GM23248 (cell line): ENCODE data around the gene GRAP2.

Experiments used
- EZH2 ChIP-seq: fragments of 200-600 bp; sonication (generic); IDR thresholded peaks from 2 replicates; pipeline ENCODE4 v1.6.1; 2018; ENCODE audit warnings: antibody characterized with exemption, mild to moderate bottlenecking; ENCODE audit not compliant: insufficient read depth, poor library complexity, severe bottlenecking
- EZH2phosphoT487 ChIP-seq: fragments of 200-600 bp; sonication (generic); IDR thresholded peaks from 2 replicates; pipeline ENCODE4 v1.6.1; 2018; ENCODE audit warnings: antibody characterized with exemption, moderate library complexity, mild to moderate bottlenecking, low read depth; ENCODE audit not compliant: insufficient read depth

GRCh38 chr22:39894554-39895092, 6.3 kb upstream of the GRAP2 start:
- TF ChIP-seq EZH2 (no peak), EZH2phosphoT487 (no peak)
